Measurements from ENCODE around the gene YIF1B.

GRCh38 chr19:38352611-38353010, 36.9 kb upstream of the YIF1B start:
- no peak for TF ChIP-seq TAF1 (IDR thresholded peaks at IDR 0.05; ENCODE audit: low read depth)
- no peak for TF ChIP-seq CEBPB (IDR thresholded peaks at IDR 0.05)
- TF ChIP-seq YY1 (IDR thresholded peaks at IDR 0.05; ENCODE audit: low read depth): no peak
- no peak for TF ChIP-seq MAX (IDR thresholded peaks at IDR 0.05)
- TF ChIP-seq EP300 (IDR thresholded peaks at IDR 0.05; ENCODE audit: borderline replicate concordance): no peak
- no peak for TF ChIP-seq REST (IDR thresholded peaks at IDR 0.05; ENCODE audit: low read depth)
- no peak for TF ChIP-seq FOXM1 (IDR thresholded peaks at IDR 0.05; ENCODE audit: borderline replicate concordance, low read depth)
- TF ChIP-seq RAD21 (IDR thresholded peaks at IDR 0.05; ENCODE audit: low read depth): no peak
- TF ChIP-seq ZBTB7A (IDR thresholded peaks at IDR 0.05; ENCODE audit: low read depth): no peak

Measured in Ishikawa (cell line).